H9 (cell line): Measurements from ENCODE around the gene MANSC4. TPM values are rescaled to one million over a fixed set of nuclear protein-coding genes. Genes with fewer than 3 reads are reported as not detected.

Experiments
- DNase-seq: peaks from one replicate; pipeline ENCODE4 v3.0.0-alpha.2; 2017
- H2AFZ ChIP-seq: one replicate; pipeline ENCODE4 v1.6.1; 2013; ENCODE audit warnings: mild to moderate bottlenecking, low read length, control low read depth, moderate library complexity
- H2AK5ac ChIP-seq: 2 replicates; pipeline ENCODE4 v1.6.1; 2013; ENCODE audit warnings: low read length, control low read depth, mixed read lengths; ENCODE audit not compliant: insufficient read length
- H2BK120ac ChIP-seq: one replicate; pipeline ENCODE4 v1.6.1; 2013; ENCODE audit warnings: low read depth, mild to moderate bottlenecking, low read length, control low read depth, inconsistent platforms; ENCODE audit not compliant: poor library complexity, severe bottlenecking
- H2BK12ac ChIP-seq: 2 replicates; pipeline ENCODE4 v1.6.1; 2013; ENCODE audit warnings: low read length, control low read depth, mixed read lengths, low read depth; ENCODE audit not compliant: insufficient read length
- H2BK15ac ChIP-seq: 2 replicates; pipeline ENCODE4 v1.6.1; 2013; ENCODE audit warnings: low read depth, low read length, control low read depth
- H2BK20ac ChIP-seq: one replicate; pipeline ENCODE4 v1.6.1; 2013; ENCODE audit warnings: low read depth, mild to moderate bottlenecking, low read length, control low read depth, inconsistent platforms; ENCODE audit not compliant: poor library complexity, severe bottlenecking
- H2BK5ac ChIP-seq: 2 replicates; pipeline ENCODE4 v1.6.1; 2013; ENCODE audit warnings: low read length, control low read depth, mixed read lengths; ENCODE audit not compliant: insufficient read length
- H3K14ac ChIP-seq: 2 replicates; pipeline ENCODE4 v1.6.1; 2013; ENCODE audit warnings: low read length, control low read depth; ENCODE audit not compliant: insufficient read depth
- H3K18ac ChIP-seq: 2 replicates; pipeline ENCODE4 v1.6.1; 2013; ENCODE audit warnings: low read depth, mild to moderate bottlenecking, mixed read lengths, low read length, control low read depth; ENCODE audit not compliant: insufficient read length
- H3K23ac ChIP-seq: 2 replicates; pipeline ENCODE4 v1.6.1; 2013; ENCODE audit warnings: low read length, control low read depth, mixed read lengths, low read depth; ENCODE audit not compliant: insufficient read length
- H3K23me2 ChIP-seq: 2 replicates; pipeline ENCODE4 v1.6.1; 2013; ENCODE audit warnings: low read depth, mild to moderate bottlenecking, mixed read lengths, low read length, control low read depth; ENCODE audit not compliant: insufficient read length, poor library complexity, severe bottlenecking
- H3K27ac ChIP-seq: 2 replicates; pipeline ENCODE4 v1.5.1; 2013; ENCODE audit warnings: low read length, control low read depth, mixed read lengths, low read depth; ENCODE audit not compliant: insufficient read length
- H3K27me3 ChIP-seq: 2 replicates; pipeline ENCODE4 v1.6.1; 2013; ENCODE audit warnings: low read length, control low read depth, inconsistent platforms; ENCODE audit not compliant: insufficient read depth
- H3K4ac ChIP-seq: 2 replicates; pipeline ENCODE4 v1.6.1; 2013; ENCODE audit warnings: low read depth, mild to moderate bottlenecking, control low read depth, inconsistent platforms, low read length, moderate library complexity
- H3K4me1 ChIP-seq: 2 replicates; pipeline ENCODE4 v1.6.1; 2013; ENCODE audit warnings: low read length, control low read depth, inconsistent platforms; ENCODE audit not compliant: insufficient read depth
- H3K4me2 ChIP-seq: 2 replicates; pipeline ENCODE4 v1.6.1; 2013; ENCODE audit warnings: low read length, control low read depth, mixed read lengths; ENCODE audit not compliant: insufficient read length, insufficient read depth
- H3K56ac ChIP-seq: 2 replicates; pipeline ENCODE4 v1.6.1; 2013; ENCODE audit warnings: low read depth, mild to moderate bottlenecking, mixed read lengths, low read length, control low read depth; ENCODE audit not compliant: insufficient read length
- H3K79me1 ChIP-seq: 2 replicates; pipeline ENCODE4 v1.6.1; 2013; ENCODE audit warnings: low read depth, mild to moderate bottlenecking, moderate library complexity, low read length, control low read depth, inconsistent platforms; ENCODE audit not compliant: insufficient read depth, poor library complexity, severe bottlenecking
- H3K79me2 ChIP-seq: 2 replicates; pipeline ENCODE4 v1.6.1; 2013; ENCODE audit warnings: low read length, control low read depth, inconsistent platforms; ENCODE audit not compliant: insufficient read depth
- H3K9ac ChIP-seq: 2 replicates; pipeline ENCODE4 v1.6.1; 2013; ENCODE audit warnings: low read length, control low read depth, mixed read lengths; ENCODE audit not compliant: insufficient read length; ENCODE audit errors: extremely low read depth
- H3K9me3 ChIP-seq: one replicate; pipeline ENCODE4 v1.6.1; 2013; ENCODE audit warnings: low read depth, low read length, inconsistent platforms; ENCODE audit not compliant: control insufficient read depth
- H3T11ph ChIP-seq: one replicate; pipeline ENCODE4 v1.6.1; 2013; ENCODE audit warnings: mild to moderate bottlenecking, low read length, control low read depth, inconsistent platforms
- H4K20me1 ChIP-seq: one replicate; pipeline ENCODE4 v1.6.1; 2013; ENCODE audit not compliant: control insufficient read depth, insufficient read length, insufficient read depth
- H4K5ac ChIP-seq: 2 replicates; pipeline ENCODE4 v1.6.1; 2013; ENCODE audit warnings: low read depth, mild to moderate bottlenecking, mixed read lengths, low read length, control low read depth; ENCODE audit not compliant: insufficient read length
- H4K8ac ChIP-seq: replicated peaks from 2 replicates; pipeline ENCODE4 v1.6.1; 2013; ENCODE audit warnings: low read length, control low read depth, mixed read lengths, low read depth; ENCODE audit not compliant: insufficient read length
- H4K91ac ChIP-seq: 2 replicates; pipeline ENCODE4 v1.6.1; 2013; ENCODE audit warnings: low read depth, mild to moderate bottlenecking, moderate library complexity, mixed read lengths, low read length, control low read depth; ENCODE audit not compliant: insufficient read length
- H3K27ac Mint-ChIP-seq, 3 experiments: 2 replicates in 2 of 3; 3 replicates in 1 of 3; pipeline ENCODE4 v1.8.0; 2020 to 2021; ENCODE audit warnings: mixed read lengths in 3 of 3, mild to moderate bottlenecking in 1 of 3, moderate library complexity in 1 of 3
- H3K27me3 Mint-ChIP-seq: 2 replicates; pipeline ENCODE4 v1.8.0; 2021; ENCODE audit warnings: low read depth, mild to moderate bottlenecking, moderate library complexity, mixed read lengths
- H3K36me3 Mint-ChIP-seq, 3 experiments: 2 replicates in 2 of 3; 3 replicates in 1 of 3; pipeline ENCODE4 v1.8.0; 2020 to 2021; ENCODE audit warnings: low read depth in 3 of 3, mixed read lengths in 3 of 3; ENCODE audit not compliant: insufficient read depth in 1 of 3
- H3K4me1 Mint-ChIP-seq, 2 experiments: 2 replicates each; pipeline ENCODE4 v1.8.0; 2020; ENCODE audit warnings: mixed read lengths in 2 of 2
- H3K4me3 Mint-ChIP-seq, 2 experiments: 2 replicates in 1 of 2; 3 replicates in 1 of 2; pipeline ENCODE4 v1.8.0; 2020 to 2021; ENCODE audit warnings: mild to moderate bottlenecking in 2 of 2, mixed read lengths in 2 of 2, moderate library complexity in 1 of 2
- H3K9me3 Mint-ChIP-seq, 2 experiments: 2 replicates in 1 of 2; 3 replicates in 1 of 2; pipeline ENCODE4 v1.8.0; 2020; ENCODE audit warnings: mild to moderate bottlenecking in 2 of 2, mixed read lengths in 2 of 2, moderate library complexity in 1 of 2
- CTCF ChIP-seq: fragments of 200-600 bp; sonication (generic); conservative IDR thresholded peaks from 3 replicates; pipeline ENCODE4 v1.8.0; 2021; ENCODE audit warnings: antibody characterized with exemption, mild to moderate bottlenecking
- WGBS: extraction: QIAGEN DNeasy Blood & Tissue Kit; methylation state at CpG from one replicate; pipeline ENCODE4 v1.1.7; 2013; ENCODE audit warnings: missing lambda C conversion rate, low lambda C conversion rate, mixed read lengths; ENCODE audit not compliant: insufficient read length; ENCODE audit errors: extremely low coverage; 5-methylcytosine and 5-hydroxymethylcytosine counted together
- total RNA-seq: library from RNA; stranded (reverse); gene quantifications from 2 replicates; pipeline ENCODE4 v1.2.1, GENCODE V29; 2021

Gene MANSC4
- total RNA-seq, 1 experiment from 2014 or later: not detected

DNA sequence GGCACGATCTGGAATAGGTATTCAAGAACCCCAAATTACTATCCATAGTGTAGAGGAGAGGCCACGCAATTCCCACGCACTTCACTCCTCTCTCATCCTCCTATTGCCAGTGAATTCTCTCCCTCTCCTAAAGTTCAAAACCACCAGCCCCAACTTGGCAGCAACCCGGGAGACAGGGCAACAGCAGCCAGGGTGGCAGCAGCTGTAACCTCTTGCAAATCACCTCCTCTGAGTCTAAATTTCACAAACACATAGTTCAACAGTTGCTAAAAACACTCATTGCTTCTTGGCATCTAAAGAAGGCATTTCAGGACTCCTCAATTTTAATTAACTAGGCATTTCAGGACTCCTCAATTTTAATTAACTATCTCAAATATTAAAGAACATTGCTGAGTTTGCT lies 37.7 kb upstream of the MANSC4 start:
- Histone ChIP-seq H4K20me1 (no peaks in the 10 kb centered on the region), H2BK12ac (no peak overlapping the region), H3K18ac (no peak overlapping the region), H3T11ph (no peak overlapping the region), H3K9me3 (no peaks in the 10 kb centered on the region), H2AFZ (no peak overlapping the region), H3K14ac (no peak overlapping the region), H2BK120ac (no peak overlapping the region), H4K8ac (no peak overlapping the region), H3K23me2 (no peaks in the 10 kb centered on the region), H3K27me3 (no peaks in the 10 kb centered on the region), H3K4me1 (no peaks in the 10 kb centered on the region), H3K56ac (no peak overlapping the region), H2BK15ac (no peak overlapping the region), H2BK20ac (no peak overlapping the region), H3K79me1 (no peaks in the 10 kb centered on the region), H2BK5ac (no peak overlapping the region), H4K91ac (no peak overlapping the region), H2AK5ac (no peak overlapping the region), H3K27ac (no peak overlapping the region), H3K4ac (no peak overlapping the region), H4K5ac (no peak overlapping the region), H3K9ac (no peak overlapping the region), H3K23ac (no peak overlapping the region), H3K4me2 (no peak overlapping the region), H3K79me2 (no peaks in the 10 kb centered on the region)
- no peak for TF ChIP-seq CTCF
- H3K4me1 Mint-ChIP-seq: peaks cover 0 to 4% of the 10 kb centered on the region in 2 experiments; a peak in 1 of 4 replicates
- no peak overlapping the region for H3K4me3 Mint-ChIP-seq
- peak overlapping the region in 1 of 3 experiments; percentile 94; a peak in 2 of 7 replicates for H3K27ac Mint-ChIP-seq
- peaks cover 2% of the 10 kb centered on the region for H3K27me3 Mint-ChIP-seq
- WGBS: no CpG with 5 or more reads among the region's 4 CpGs
- peaks cover 0 to 11% (median 0%) of the 10 kb centered on the region in 3 experiments; a peak in 1 of 7 replicates for H3K36me3 Mint-ChIP-seq
- no peak for DNase-seq
- H3K9me3 Mint-ChIP-seq: peaks cover 0 to 7% of the 10 kb centered on the region in 2 experiments; a peak in 3 of 5 replicates
